ENCODE data around the gene OSBPL6. TPM values are rescaled to one million over a fixed set of nuclear protein-coding genes. Genes with fewer than 3 reads are reported as not detected.

Gene OSBPL6
- total RNA-seq, 2 donors from 2014 or later: 5.5 to 6.1 TPM

DNA sequence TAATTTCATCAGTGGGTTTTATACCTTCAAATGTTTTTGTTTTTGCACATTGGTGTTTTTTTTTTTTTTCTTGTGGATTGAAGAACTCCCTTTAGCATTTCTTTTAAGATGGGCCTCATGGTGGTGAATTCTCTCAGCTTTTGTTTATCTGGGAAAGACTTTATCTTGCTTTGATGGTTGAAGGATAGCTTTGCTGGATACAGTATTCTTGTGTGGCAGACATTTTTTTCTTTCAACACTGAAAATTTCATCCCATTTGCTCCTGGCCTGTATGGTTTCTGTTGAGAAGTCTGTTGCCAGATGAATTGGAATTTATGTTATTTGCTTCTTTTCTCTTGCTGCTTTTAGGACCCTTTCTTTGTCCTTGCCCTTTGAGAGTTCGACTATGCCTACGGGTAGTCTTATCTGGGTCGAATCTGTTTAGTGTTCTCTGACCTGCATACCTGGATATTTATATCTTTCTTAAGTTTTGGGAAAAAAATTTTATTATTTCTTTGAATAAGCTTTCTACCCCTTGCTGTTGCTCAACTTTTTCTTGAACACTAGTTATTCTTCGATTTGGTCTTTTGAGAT lies 231.0 kb downstream of the OSBPL6 start:
- Mint-ChIP-seq H3K27ac (no peak overlapping the region), H3K27me3 (ENCODE audit: low read depth) (no peaks in the 10 kb centered on the region), H3K4me1 (ENCODE audit: low read depth) (no peaks in the 10 kb centered on the region), H3K36me3 (ENCODE audit: insufficient read depth in 2 of 2) (peaks cover 15 to 30% of the 10 kb centered on the region in 2 donors), H3K4me3 (no peak overlapping the region), H3K9me3 (peaks cover 3 to 4% of the 10 kb centered on the region in 2 donors)
- DNase-seq: no peak
- no peak for ATAC-seq (replicated peaks in 1 of 2)

DNA sequence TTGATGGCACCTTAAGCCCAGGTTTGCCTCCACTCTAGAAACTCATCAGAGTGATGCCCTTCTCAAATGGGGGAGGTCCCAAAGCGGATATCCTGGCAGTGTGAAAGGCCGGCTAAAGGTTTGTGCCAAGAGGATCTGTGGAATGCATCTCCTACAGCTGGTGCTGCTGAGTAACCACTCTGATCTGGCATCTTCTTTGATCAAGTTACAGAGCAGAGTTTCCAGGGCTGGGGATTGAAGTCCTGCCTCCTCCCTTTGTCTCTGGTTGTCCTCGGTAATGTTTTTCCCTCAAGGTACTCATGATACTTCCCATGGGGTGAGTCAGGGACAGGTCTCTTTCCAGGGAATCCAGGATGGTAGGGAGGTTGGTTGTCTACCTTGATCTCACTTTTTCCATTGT lies 232.1 kb downstream of the OSBPL6 start:
- Mint-ChIP-seq H3K4me1 (ENCODE audit: low read depth) (no peaks in the 10 kb centered on the region), H3K9me3 (peaks cover 3 to 4% of the 10 kb centered on the region in 2 donors), H3K4me3 (no peak overlapping the region), H3K27me3 (ENCODE audit: low read depth) (no peaks in the 10 kb centered on the region), H3K36me3 (ENCODE audit: insufficient read depth in 2 of 2) (peaks cover 17 to 38% of the 10 kb centered on the region in 2 donors), H3K27ac (no peak overlapping the region)
- ATAC-seq (replicated peaks in 1 of 2) (no peak), DNase-seq (no peak)

DNA sequence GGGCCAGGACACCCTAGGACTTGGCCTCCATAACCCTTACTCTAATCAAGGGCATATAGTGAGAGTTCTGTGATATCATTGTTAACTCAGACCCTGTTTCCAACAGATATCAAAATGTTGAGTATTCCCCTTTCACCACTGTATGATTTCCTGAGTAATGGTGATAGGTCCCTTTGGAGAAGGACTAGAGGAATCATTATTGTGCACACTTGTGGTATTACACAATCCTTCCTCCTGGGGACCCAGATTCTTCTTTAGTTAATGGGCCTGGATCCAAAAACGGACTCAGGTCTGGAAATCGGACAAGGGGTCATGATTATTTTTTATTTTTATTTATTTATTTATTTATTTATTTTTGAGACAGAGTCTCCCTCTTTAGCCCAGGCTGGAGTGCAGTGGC lies 233.1 kb downstream of the OSBPL6 start:
- peaks cover 3 to 4% of the 10 kb centered on the region in 2 donors for H3K9me3 Mint-ChIP-seq
- H3K27me3 Mint-ChIP-seq (ENCODE audit: low read depth): no peaks in the 10 kb centered on the region
- no peaks in the 10 kb centered on the region for H3K4me1 Mint-ChIP-seq (ENCODE audit: low read depth)
- H3K4me3 Mint-ChIP-seq: no peak overlapping the region
- peaks cover 17 to 42% of the 10 kb centered on the region in 2 donors for H3K36me3 Mint-ChIP-seq (ENCODE audit: insufficient read depth in 2 of 2)
- ATAC-seq (replicated peaks in 1 of 2) (no peak), DNase-seq (no peak)
- H3K27ac Mint-ChIP-seq: no peak overlapping the region

DNA sequence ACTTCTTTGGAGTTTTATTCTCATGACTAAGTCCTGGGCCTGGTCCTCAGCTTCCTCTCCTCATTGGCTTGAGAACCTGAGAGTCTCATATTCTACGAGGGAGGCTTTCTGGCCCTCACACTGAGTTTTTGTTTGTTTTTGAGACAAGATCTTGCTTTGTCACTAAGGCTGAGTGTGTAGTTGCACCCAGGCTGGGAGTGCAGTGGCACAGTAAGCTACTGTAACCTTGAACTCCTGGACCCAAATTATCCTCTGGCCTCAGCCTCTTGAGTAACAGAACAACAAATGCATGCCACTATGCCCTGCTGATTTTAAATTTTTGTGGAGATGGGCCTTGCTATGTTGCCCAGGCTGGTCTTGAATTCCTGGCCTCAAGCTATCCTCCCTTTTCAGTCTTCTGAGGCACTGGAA lies 234.1 kb downstream of the OSBPL6 start:
- Mint-ChIP-seq H3K27ac (no peak overlapping the region), H3K36me3 (ENCODE audit: insufficient read depth in 2 of 2) (peaks cover 17 to 42% of the 10 kb centered on the region in 2 donors), H3K9me3 (peaks cover 2 to 3% of the 10 kb centered on the region in 2 donors), H3K4me1 (ENCODE audit: low read depth) (no peaks in the 10 kb centered on the region), H3K27me3 (ENCODE audit: low read depth) (no peaks in the 10 kb centered on the region), H3K4me3 (no peak overlapping the region)
- DNase-seq (no peak), ATAC-seq (replicated peaks in 1 of 2) (no peak)

DNA sequence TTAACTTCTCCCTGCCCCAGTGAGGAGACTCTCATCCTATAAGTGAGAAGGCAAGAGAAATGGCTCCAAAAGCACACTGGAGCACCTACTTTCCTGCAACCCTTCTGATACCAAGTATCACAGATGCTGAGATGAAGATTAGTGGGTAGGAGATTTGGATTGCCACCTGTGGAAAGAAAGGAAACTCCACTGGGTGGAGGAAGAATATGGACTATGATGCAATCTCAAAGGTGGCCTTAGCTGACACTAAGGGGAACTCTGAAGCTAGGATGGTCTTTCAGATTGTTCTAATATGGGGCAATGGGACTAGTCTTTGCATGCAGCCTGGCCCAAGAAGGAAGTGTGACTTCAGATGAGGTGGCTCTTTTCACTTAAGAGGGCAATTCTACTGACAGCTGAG lies 235.0 kb downstream of the OSBPL6 start:
- Mint-ChIP-seq H3K27me3 (ENCODE audit: low read depth) (no peaks in the 10 kb centered on the region), H3K9me3 (peaks cover 2 to 3% of the 10 kb centered on the region in 2 donors), H3K36me3 (ENCODE audit: insufficient read depth in 2 of 2) (peaks cover 17 to 45% of the 10 kb centered on the region in 2 donors), H3K4me3 (no peak overlapping the region), H3K27ac (peak overlapping the region; percentile 17), H3K4me1 (ENCODE audit: low read depth) (no peaks in the 10 kb centered on the region)
- DNase-seq: no peak
- ATAC-seq (replicated peaks in 1 of 2): no peak

DNA sequence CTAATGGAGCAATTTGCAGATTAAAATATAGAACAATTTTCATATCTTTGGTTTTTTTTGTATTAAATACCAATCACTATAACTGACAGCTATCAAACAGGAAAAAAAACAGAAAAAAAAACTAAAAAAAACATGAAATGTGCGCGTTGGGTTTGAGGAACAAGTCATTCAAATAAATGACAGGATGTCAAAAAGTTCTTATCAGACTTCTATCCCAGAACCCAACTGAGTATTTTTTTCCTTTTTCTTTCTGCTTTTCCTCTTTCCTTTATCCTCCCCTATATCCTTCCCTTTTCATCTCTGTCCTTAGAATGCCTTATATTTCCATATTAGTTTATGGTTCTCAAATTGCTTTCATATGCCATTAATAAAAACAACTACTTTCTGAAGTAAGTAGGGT lies 242.3 kb downstream of the OSBPL6 start:
- peaks cover 3 to 34% of the 10 kb centered on the region in 2 donors for H3K36me3 Mint-ChIP-seq (ENCODE audit: insufficient read depth in 2 of 2)

DNA sequence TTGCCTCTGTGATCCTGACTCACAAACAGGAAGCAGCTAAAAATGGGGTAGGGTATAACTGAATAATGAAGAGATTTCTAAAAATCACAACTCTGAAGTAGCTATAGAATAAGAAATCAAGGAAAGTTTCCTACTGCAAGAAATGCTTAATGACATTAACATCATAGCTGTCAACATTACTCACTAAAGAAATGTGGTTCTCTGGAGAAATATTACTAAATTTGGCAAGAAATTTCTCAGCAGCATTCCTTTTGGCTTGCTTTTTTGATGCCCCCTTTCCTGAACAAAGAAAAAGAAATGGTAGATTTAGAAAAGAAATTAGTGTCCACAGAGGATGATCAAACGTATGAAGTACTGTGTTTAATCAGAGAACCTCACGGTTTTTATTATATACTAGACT lies 247.1 kb downstream of the OSBPL6 start:
- no peaks in the 10 kb centered on the region for H3K4me1 Mint-ChIP-seq (ENCODE audit: low read depth)
- no peaks in the 10 kb centered on the region for H3K9me3 Mint-ChIP-seq
- no peak for DNase-seq
- ATAC-seq (replicated peaks in 1 of 2): no peak
- H3K27me3 Mint-ChIP-seq (ENCODE audit: low read depth): no peaks in the 10 kb centered on the region
- H3K27ac Mint-ChIP-seq: no peak overlapping the region
- H3K36me3 Mint-ChIP-seq (ENCODE audit: insufficient read depth in 2 of 2): peaks cover 4 to 31% of the 10 kb centered on the region in 2 donors
- H3K4me3 Mint-ChIP-seq: no peak overlapping the region

More for the DNA sequence above, 242.3 kb downstream of the OSBPL6 start:
- Mint-ChIP-seq H3K4me3 (no peak overlapping the region), H3K27ac (no peak overlapping the region), H3K4me1 (ENCODE audit: low read depth) (no peaks in the 10 kb centered on the region), H3K9me3 (no peaks in the 10 kb centered on the region), H3K27me3 (ENCODE audit: low read depth) (no peaks in the 10 kb centered on the region)
- DNase-seq: no peak
- ATAC-seq (replicated peaks in 1 of 2): no peak

DNA sequence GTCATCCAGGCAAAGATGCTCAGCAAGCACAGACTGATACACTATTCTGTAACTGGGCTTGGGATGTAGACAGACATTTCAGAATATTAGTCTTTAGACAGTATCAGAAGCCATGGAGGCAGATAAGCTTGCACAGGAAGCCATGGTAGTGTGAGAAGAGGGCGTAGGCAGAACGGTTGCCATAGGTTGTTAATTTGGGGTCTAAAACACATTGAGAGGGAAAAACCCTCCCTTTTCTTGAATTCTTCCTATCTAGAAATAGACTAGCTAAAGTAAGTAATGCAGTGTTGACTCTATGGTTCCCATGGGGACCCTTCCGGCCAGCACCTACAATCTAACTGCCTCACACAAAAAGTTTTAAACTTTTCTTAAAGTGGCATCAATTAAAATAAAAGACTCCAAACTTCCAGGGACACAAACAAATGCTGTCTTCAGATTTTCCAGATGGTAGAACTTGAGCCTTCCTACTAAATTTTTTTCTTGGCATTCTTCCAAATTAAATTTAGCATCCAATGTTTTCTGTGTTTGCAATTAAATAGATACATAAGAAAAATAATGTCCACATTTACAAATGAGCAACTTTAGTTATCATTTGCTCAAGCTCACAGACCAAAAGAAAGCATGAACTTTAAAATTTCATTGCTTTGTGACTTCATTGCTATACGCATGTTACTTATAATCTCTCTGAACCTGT lies 254.8 kb downstream of the OSBPL6 start:
- Mint-ChIP-seq H3K27ac (peak overlapping the region; percentile 52), H3K9me3 (no peaks in the 10 kb centered on the region), H3K4me3 (peak overlapping the region; percentile 87 to 94), H3K27me3 (ENCODE audit: low read depth) (no peaks in the 10 kb centered on the region), H3K4me1 (ENCODE audit: low read depth) (peaks cover 31% of the 10 kb centered on the region), H3K36me3 (ENCODE audit: insufficient read depth in 2 of 2) (peaks cover 5 to 24% of the 10 kb centered on the region in 2 donors)
- DNase-seq (no peak), ATAC-seq (replicated peaks in 1 of 2) (no peak)

DNA sequence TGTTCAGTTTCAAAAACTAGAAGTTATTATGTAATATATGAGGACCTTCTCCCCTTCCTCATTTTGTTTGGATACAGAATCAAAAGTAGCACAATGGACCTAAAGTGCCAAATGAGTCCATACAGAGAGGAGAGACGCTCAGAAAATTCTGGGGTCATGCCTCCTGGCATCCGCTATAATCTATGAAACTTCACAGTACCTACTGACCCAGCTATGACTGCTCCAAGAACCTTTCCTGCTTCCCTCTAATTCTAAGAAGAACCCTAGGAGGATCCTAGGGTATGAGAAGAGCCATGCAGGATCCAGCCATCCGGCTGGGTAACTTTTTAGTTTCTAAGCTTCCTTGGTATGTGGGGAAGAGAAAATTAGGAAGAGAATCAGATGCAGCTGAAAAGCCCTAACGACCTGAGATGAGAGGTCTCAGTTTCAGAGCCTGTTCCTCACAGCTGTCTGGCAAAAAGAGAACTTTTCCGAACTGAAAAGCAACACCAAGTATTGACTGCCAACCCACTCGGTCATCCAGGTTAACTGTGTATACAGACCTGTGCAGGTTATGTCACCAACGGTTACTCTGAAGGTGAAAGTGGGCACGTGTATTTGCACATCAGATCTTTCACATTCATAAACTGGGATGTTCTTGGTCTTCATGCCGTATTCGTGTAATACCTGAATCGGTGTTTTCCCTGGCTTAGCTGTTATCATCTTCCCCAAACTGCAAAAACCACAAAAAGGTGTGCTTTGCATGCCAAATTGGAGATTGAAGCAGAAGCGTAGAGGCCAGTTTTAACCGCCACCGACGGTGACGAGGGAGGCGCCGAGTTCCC lies 255.6 kb downstream of the OSBPL6 start:
- no peak for DNase-seq
- Mint-ChIP-seq H3K27ac (peak overlapping the region; percentile 81), H3K4me1 (ENCODE audit: low read depth) (peaks cover 31% of the 10 kb centered on the region), H3K4me3 (peak overlapping the region; percentile 87 to 94), H3K9me3 (no peaks in the 10 kb centered on the region), H3K36me3 (ENCODE audit: insufficient read depth in 2 of 2) (peaks cover 5 to 19% of the 10 kb centered on the region in 2 donors), H3K27me3 (ENCODE audit: low read depth) (no peaks in the 10 kb centered on the region)
- ATAC-seq (replicated peaks in 1 of 2): peak; percentile 1

DNA sequence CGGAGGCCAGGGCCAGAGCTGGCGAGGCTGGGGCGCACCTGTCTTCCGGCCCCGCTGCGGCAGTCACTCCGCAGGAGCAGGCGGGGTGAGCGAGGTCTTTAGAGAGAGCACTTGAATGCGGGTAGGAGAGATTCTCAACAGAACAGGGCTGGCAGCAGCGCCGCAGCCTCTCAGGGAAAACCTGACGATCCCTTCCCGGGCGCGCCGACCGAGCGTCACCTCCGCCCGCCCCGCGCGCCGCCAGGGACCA lies 256.1 kb downstream of the OSBPL6 start:
- H3K36me3 Mint-ChIP-seq (ENCODE audit: insufficient read depth in 2 of 2): peaks cover 5 to 17% of the 10 kb centered on the region in 2 donors
- peak; percentile 56 to 64 for ATAC-seq (replicated peaks in 1 of 2)
- no peaks in the 10 kb centered on the region for H3K9me3 Mint-ChIP-seq
- peak overlapping the region; percentile 81 for H3K27ac Mint-ChIP-seq
- H3K4me1 Mint-ChIP-seq (ENCODE audit: low read depth): peaks cover 31% of the 10 kb centered on the region
- DNase-seq: peak in 1 of 2 donors; percentile 88
- no peaks in the 10 kb centered on the region for H3K27me3 Mint-ChIP-seq (ENCODE audit: low read depth)
- peak overlapping the region; percentile 87 to 94 for H3K4me3 Mint-ChIP-seq

DNA sequence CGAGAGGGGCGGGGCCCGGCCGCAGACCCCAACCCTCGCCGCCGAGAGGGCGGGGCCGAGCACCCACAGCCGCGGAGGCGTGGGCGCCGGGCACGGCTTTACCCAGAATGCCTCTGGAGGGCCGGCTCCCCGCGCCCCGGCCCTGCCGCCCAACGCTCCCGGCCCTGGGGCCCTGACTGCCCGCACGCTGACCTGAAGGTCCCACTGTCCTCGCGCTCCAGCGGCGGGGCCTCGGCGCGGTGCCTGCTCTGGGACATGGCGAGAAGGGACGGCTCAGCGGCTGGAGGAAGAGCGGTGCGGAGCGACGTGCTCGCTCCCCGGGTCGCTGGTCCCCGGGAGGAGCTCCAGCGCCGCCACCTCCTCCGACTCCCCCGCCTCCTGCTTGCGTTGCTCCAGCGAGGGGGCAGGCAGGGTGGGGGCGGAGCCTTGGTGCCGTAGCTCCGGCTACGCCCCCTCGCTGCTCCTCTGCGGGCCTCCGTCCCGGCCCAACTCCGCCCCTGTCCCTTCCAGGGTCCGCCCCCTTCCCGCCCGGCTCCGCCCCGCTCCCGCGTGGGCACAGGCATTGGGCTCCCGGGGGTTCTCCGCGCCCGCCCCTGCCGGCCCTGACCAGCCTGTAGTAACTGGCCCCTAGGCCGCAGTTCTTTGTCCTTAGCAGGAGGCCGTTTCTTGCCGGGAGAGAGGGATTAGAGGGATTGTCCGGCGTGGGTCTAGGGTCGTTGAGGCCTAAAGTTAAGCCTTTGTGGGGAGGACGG lies 256.6 kb downstream of the OSBPL6 start, which contains the start of the genes PJVK and PRKRA:
Gene PJVK, plus strand, starts transcription at position 605 of the 752 bp plus-strand sequence. CDS start 2,032 bp downstream, outside the sequence.
Gene PRKRA, minus strand, starts transcription at position 402 of the 752 bp plus-strand sequence. Its CDS starts 145 bp downstream, at position 257.
- peak within 1 kb of the TSS; percentile 98 for H3K27ac Mint-ChIP-seq
- H3K4me3 Mint-ChIP-seq: peak within 1 kb of the TSS; percentile 95 to 97
- peaks cover 31% of the 10 kb centered on the region for H3K4me1 Mint-ChIP-seq (ENCODE audit: low read depth)
- DNase-seq (peak; percentile 97 to 99), ATAC-seq (replicated peaks in 1 of 2) (peak; percentile 90)
- H3K27me3 Mint-ChIP-seq (ENCODE audit: low read depth): no peaks in the 10 kb centered on the region
- peaks cover 5 to 17% of the 10 kb centered on the region in 2 donors for H3K36me3 Mint-ChIP-seq (ENCODE audit: insufficient read depth in 2 of 2)
- H3K9me3 Mint-ChIP-seq: no peaks in the 10 kb centered on the region

DNA sequence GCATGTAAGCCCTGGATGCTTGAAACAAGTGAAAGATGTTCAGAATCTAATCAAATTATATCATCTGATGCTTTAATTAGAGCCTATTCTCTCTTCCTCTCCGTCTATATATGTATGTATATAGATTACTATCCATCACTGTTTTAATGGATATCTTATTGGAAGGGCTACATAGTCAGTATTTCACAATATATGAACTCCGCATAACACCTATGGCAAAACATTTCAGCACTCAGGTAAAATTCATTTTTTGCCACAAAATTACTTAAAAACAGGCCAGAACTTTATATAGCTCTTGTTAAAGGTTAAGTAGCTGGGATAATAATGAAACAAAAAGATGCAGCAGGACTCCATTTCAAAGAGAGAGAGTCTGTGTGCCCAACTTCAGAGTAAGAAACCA lies 258.0 kb downstream of the OSBPL6 start:
- H3K4me3 Mint-ChIP-seq: peak overlapping the region; percentile 95 to 97
- ATAC-seq (replicated peaks in 1 of 2): no peak
- H3K27me3 Mint-ChIP-seq (ENCODE audit: low read depth): no peaks in the 10 kb centered on the region
- H3K27ac Mint-ChIP-seq: peak overlapping the region; percentile 46
- H3K4me1 Mint-ChIP-seq (ENCODE audit: low read depth): peaks cover 31% of the 10 kb centered on the region
- H3K36me3 Mint-ChIP-seq (ENCODE audit: insufficient read depth in 2 of 2): peaks cover 5 to 15% of the 10 kb centered on the region in 2 donors
- H3K9me3 Mint-ChIP-seq: no peaks in the 10 kb centered on the region
- no peak for DNase-seq

Measured in activated T-cell treated with anti-CD3 and anti-CD28 coated beads, Interleukin-2, amount 50 U/mL, for 72 hours (primary cell).